Esophagus muscularis mucosa (tissue), 3 donors: ENCODE measurements around the gene KAZN.

ENCODE experiments used
- POLR2AphosphoS5 ChIP-seq, 2 donors: sonication (generic); formaldehyde crosslinking; IDR thresholded peaks; one replicate each; pipeline ENCODE4 v1.6.1; 2017; ENCODE audit warnings: antibody characterized with exemption in 2 of 2
- TF ChIP-seq, protein P1 (sequence below), 3 experiments: fragments of 200-600 bp in 2 of 3; fragments of 450-650 bp in 1 of 3; sonication (generic) in 2 of 3; IDR thresholded peaks; one replicate each; pipeline ENCODE4 v1.5.1; 2017 to 2019; ENCODE audit warnings: antibody characterized with exemption in 3 of 3, mild to moderate bottlenecking in 2 of 3, moderate library complexity in 1 of 3

DNA sequence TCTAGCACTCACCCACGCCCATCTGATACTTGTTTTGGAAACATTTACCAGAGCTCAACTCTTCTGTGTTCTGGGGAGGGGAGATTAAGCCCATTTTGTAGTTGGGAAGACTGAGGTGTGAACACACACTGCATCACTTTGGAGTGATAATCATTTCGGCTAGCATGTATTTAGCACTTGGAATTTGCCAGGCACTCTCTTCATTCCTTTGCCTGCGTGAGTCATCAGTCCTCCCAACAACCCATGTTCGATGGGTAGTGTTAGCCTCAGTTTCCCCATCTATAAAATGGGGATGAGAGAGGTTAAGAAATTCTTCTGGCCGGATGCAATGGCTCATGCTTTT lies 372.3 kb downstream of the KAZN start:
- no peak for TF ChIP-seq POLR2AphosphoS5 (IDR thresholded peaks at IDR 0.05)
- TF ChIP-seq, protein P1, sequence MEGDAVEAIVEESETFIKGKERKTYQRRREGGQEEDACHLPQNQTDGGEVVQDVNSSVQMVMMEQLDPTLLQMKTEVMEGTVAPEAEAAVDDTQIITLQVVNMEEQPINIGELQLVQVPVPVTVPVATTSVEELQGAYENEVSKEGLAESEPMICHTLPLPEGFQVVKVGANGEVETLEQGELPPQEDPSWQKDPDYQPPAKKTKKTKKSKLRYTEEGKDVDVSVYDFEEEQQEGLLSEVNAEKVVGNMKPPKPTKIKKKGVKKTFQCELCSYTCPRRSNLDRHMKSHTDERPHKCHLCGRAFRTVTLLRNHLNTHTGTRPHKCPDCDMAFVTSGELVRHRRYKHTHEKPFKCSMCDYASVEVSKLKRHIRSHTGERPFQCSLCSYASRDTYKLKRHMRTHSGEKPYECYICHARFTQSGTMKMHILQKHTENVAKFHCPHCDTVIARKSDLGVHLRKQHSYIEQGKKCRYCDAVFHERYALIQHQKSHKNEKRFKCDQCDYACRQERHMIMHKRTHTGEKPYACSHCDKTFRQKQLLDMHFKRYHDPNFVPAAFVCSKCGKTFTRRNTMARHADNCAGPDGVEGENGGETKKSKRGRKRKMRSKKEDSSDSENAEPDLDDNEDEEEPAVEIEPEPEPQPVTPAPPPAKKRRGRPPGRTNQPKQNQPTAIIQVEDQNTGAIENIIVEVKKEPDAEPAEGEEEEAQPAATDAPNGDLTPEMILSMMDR (IDR thresholded peaks at IDR 0.05): no peak
